ENCODE measurements around the gene LPP. TPM values are rescaled to one million over a fixed set of nuclear protein-coding genes. Genes with fewer than 3 reads are reported as not detected.
A peak's percentile ranks its signal among the peaks of the same experiment; 100 is the strongest.

The LPP gene
- total RNA-seq, 2 donors from 2014 or later = 1,568 to 1,607 TPM

GRCh38 chr3:188780193-188781147 lies 626.5 kb downstream of the LPP start:
- Histone ChIP-seq H3K27ac (peak overlapping the region; percentile 53 to 59), H3K36me3 (no peaks in the 10 kb centered on the region), H3K27me3 (replicated peaks; ENCODE audit: insufficient read depth) (no peaks in the 10 kb centered on the region), H3K4me3 (peak overlapping the region; percentile 7), H3K9me3 (no peaks in the 10 kb centered on the region), H3K4me1 (ENCODE audit: control insufficient read depth in 1 of 2, low read depth in 2 of 2) (peaks cover 49 to 74% of the 10 kb centered on the region in 2 donors)
- TF ChIP-seq CTCF (IDR thresholded peaks at IDR 0.05) = no peak
- ATAC-seq (ENCODE audit: insufficient number of reproducible peaks, low FRiP score, low read depth) = peak; percentile 34
- DNase-seq (ENCODE audit: low spot score) = no peak

- ATAC-seq (ENCODE audit: insufficient number of reproducible peaks, low FRiP score, low read depth) = no peak
- Histone ChIP-seq H3K9me3 (no peaks in the 10 kb centered on the region), H3K4me3 (no peak overlapping the region), H3K36me3 (no peaks in the 10 kb centered on the region), H3K27ac (no peak overlapping the region), H3K4me1 (ENCODE audit: control insufficient read depth in 1 of 2, low read depth in 2 of 2) (peaks cover 29 to 61% of the 10 kb centered on the region in 2 donors), H3K27me3 (replicated peaks; ENCODE audit: insufficient read depth) (no peaks in the 10 kb centered on the region)
- DNase-seq (ENCODE audit: low spot score) = no peak
- no peak for TF ChIP-seq CTCF (IDR thresholded peaks at IDR 0.05)
Observed at GRCh38 chr3:188782613-188783124, 628.7 kb downstream of the LPP start.

- Histone ChIP-seq H3K4me3 (no peak overlapping the region), H3K27me3 (replicated peaks; ENCODE audit: insufficient read depth) (no peaks in the 10 kb centered on the region), H3K36me3 (no peaks in the 10 kb centered on the region), H3K9me3 (no peaks in the 10 kb centered on the region), H3K4me1 (ENCODE audit: control insufficient read depth in 1 of 2, low read depth in 2 of 2) (peaks cover 19 to 51% of the 10 kb centered on the region in 2 donors), H3K27ac (no peak overlapping the region)
- DNase-seq (ENCODE audit: low spot score) (no peak), ATAC-seq (ENCODE audit: insufficient number of reproducible peaks, low FRiP score, low read depth) (no peak)
- TF ChIP-seq CTCF (IDR thresholded peaks at IDR 0.05) = no peak
Observed at GRCh38 chr3:188786424-188786823, 632.5 kb downstream of the LPP start.

GRCh38 chr3:188788621-188789081 lies 634.7 kb downstream of the LPP start:
- H3K4me3 ChIP-seq = no peak overlapping the region
- H3K27ac ChIP-seq = peak overlapping the region in 1 of 2 donors; percentile 20
- DNase-seq (ENCODE audit: low spot score) (no peak), ATAC-seq (ENCODE audit: insufficient number of reproducible peaks, low FRiP score, low read depth) (no peak)
- TF ChIP-seq CTCF (IDR thresholded peaks at IDR 0.05) = no peak
- no peaks in the 10 kb centered on the region for H3K36me3 ChIP-seq
- H3K27me3 ChIP-seq (replicated peaks; ENCODE audit: insufficient read depth) = no peaks in the 10 kb centered on the region
- no peaks in the 10 kb centered on the region for H3K9me3 ChIP-seq
- peaks cover 14 to 43% of the 10 kb centered on the region in 2 donors for H3K4me1 ChIP-seq (ENCODE audit: control insufficient read depth in 1 of 2, low read depth in 2 of 2)

GRCh38 chr3:188789251-188789650 lies 635.3 kb downstream of the LPP start:
- Histone ChIP-seq H3K27ac (peak overlapping the region in 1 of 2 donors; percentile 20), H3K4me1 (ENCODE audit: control insufficient read depth in 1 of 2, low read depth in 2 of 2) (peaks cover 14 to 43% of the 10 kb centered on the region in 2 donors), H3K4me3 (no peak overlapping the region), H3K27me3 (replicated peaks; ENCODE audit: insufficient read depth) (no peaks in the 10 kb centered on the region), H3K9me3 (no peaks in the 10 kb centered on the region), H3K36me3 (no peaks in the 10 kb centered on the region)
- ATAC-seq (ENCODE audit: insufficient number of reproducible peaks, low FRiP score, low read depth) (no peak), DNase-seq (ENCODE audit: low spot score) (no peak)
- TF ChIP-seq CTCF (IDR thresholded peaks at IDR 0.05) = no peak
